HEK293 (cell line): Measurements from ENCODE around the gene CAV1.

Experiments used
- ELK4 ChIP-seq: IDR thresholded peaks from 2 replicates; pipeline ENCODE4 v1.6.1; 2011; ENCODE audit warnings: mild to moderate bottlenecking, low read depth, low read length, borderline replicate concordance
- KLF1 ChIP-seq: fragments of 450-650 bp; formaldehyde crosslinking; IDR thresholded peaks from 2 replicates; pipeline ENCODE4 v1.5.1; 2016; ENCODE audit warnings: missing biosample characterization, missing genetic modification characterization
- MEIS1 ChIP-seq: sonication (generic); formaldehyde crosslinking; IDR thresholded peaks from 2 replicates; pipeline ENCODE4 v1.8.1; 2022; ENCODE audit warnings: missing genetic modification reagents, mild to moderate bottlenecking, borderline replicate concordance
- PATZ1 ChIP-seq: fragments of 450-650 bp; formaldehyde crosslinking; IDR thresholded peaks from 2 replicates; pipeline ENCODE4 v1.5.1; 2016; ENCODE audit warnings: missing biosample characterization, missing genetic modification characterization
- PBX3 ChIP-seq: sonication (generic); formaldehyde crosslinking; IDR thresholded peaks from 2 replicates; pipeline ENCODE4 v1.8.1; 2022; ENCODE audit warnings: mild to moderate bottlenecking, moderate library complexity, missing genetic modification reagents
- REPIN1 ChIP-seq: fragments of 450-650 bp; formaldehyde crosslinking; IDR thresholded peaks from 2 replicates; pipeline ENCODE4 v1.5.1; 2017; ENCODE audit warnings: missing biosample characterization, missing genetic modification characterization, low read depth
- TRIM28 ChIP-seq: IDR thresholded peaks from 2 replicates; pipeline ENCODE4 v1.6.1; 2011; ENCODE audit warnings: low read length, control low read depth, borderline replicate concordance
- ZBTB1 ChIP-seq: fragments of 450-650 bp; formaldehyde crosslinking; IDR thresholded peaks from 2 replicates; pipeline ENCODE4 v1.5.1; 2016; ENCODE audit warnings: missing biosample characterization, missing genetic modification characterization
- ZBTB20 ChIP-seq: fragments of 450-650 bp; formaldehyde crosslinking; IDR thresholded peaks from 2 replicates; pipeline ENCODE4 v1.5.1; 2016; ENCODE audit warnings: missing biosample characterization, missing genetic modification characterization
- ZBTB48 ChIP-seq: fragments of 450-650 bp; formaldehyde crosslinking; IDR thresholded peaks from 2 replicates; pipeline ENCODE4 v1.5.1; 2016; ENCODE audit warnings: missing biosample characterization, missing genetic modification characterization
- ZFHX2 ChIP-seq: fragments of 450-650 bp; formaldehyde crosslinking; conservative IDR thresholded peaks from 2 replicates; pipeline ENCODE4 v1.5.1; 2016; ENCODE audit warnings: missing biosample characterization, missing genetic modification characterization
- ZNF133 ChIP-seq: fragments of 450-650 bp; formaldehyde crosslinking; IDR thresholded peaks from 2 replicates; pipeline ENCODE4 v1.5.1; 2016; ENCODE audit warnings: missing biosample characterization, missing genetic modification characterization
- ZNF140 ChIP-seq: fragments of 450-650 bp; formaldehyde crosslinking; IDR thresholded peaks from 2 replicates; pipeline ENCODE4 v1.5.1; 2016; ENCODE audit warnings: missing biosample characterization, missing genetic modification characterization
- ZNF211 ChIP-seq: fragments of 450-650 bp; formaldehyde crosslinking; IDR thresholded peaks from 2 replicates; pipeline ENCODE4 v1.5.1; 2016; ENCODE audit warnings: low read depth, missing biosample characterization, missing genetic modification characterization
- ZNF433 ChIP-seq: fragments of 450-650 bp; formaldehyde crosslinking; IDR thresholded peaks from 2 replicates; pipeline ENCODE4 v1.5.1; 2016; ENCODE audit warnings: missing biosample characterization, missing genetic modification characterization, low read depth
- ZNF529 ChIP-seq: fragments of 450-650 bp; formaldehyde crosslinking; IDR thresholded peaks from 2 replicates; pipeline ENCODE4 v1.5.1; 2017; ENCODE audit warnings: missing genetic modification characterization, missing biosample characterization; ENCODE audit not compliant: insufficient replicate concordance
- ZNF548 ChIP-seq: fragments of 450-650 bp; formaldehyde crosslinking; IDR thresholded peaks from 2 replicates; pipeline ENCODE4 v1.5.1; 2016; ENCODE audit warnings: missing biosample characterization, missing genetic modification characterization
- ZNF561 ChIP-seq: fragments of 450-650 bp; IDR thresholded peaks from 2 replicates; pipeline ENCODE4 v1.5.1; 2018; ENCODE audit warnings: missing biosample characterization, missing genetic modification characterization, borderline replicate concordance
- ZNF571 ChIP-seq: fragments of 450-650 bp; formaldehyde crosslinking; IDR thresholded peaks from 2 replicates; pipeline ENCODE4 v1.5.0; 2017; ENCODE audit warnings: missing biosample characterization, missing genetic modification characterization
- ZNF600 ChIP-seq: fragments of 450-650 bp; formaldehyde crosslinking; IDR thresholded peaks from 2 replicates; pipeline ENCODE4 v1.5.1; 2016; ENCODE audit warnings: missing biosample characterization, missing genetic modification characterization
- ZNF830 ChIP-seq: fragments of 450-650 bp; IDR thresholded peaks from 2 replicates; pipeline ENCODE4 v1.5.0; 2018; ENCODE audit warnings: missing biosample characterization, missing genetic modification characterization, low read depth, mild to moderate bottlenecking, moderate library complexity
- ZNF837 ChIP-seq: fragments of 450-650 bp; formaldehyde crosslinking; IDR thresholded peaks from 2 replicates; pipeline ENCODE4 v1.5.1; 2016; ENCODE audit warnings: missing biosample characterization, missing genetic modification characterization
- ZNF843 ChIP-seq: fragments of 450-650 bp; formaldehyde crosslinking; IDR thresholded peaks from 2 replicates; pipeline ENCODE4 v1.5.1; 2016; ENCODE audit warnings: missing biosample characterization, missing genetic modification characterization
- ZSCAN30 ChIP-seq: fragments of 450-650 bp; IDR thresholded peaks from 2 replicates; pipeline ENCODE4 v1.5.1; 2018; ENCODE audit warnings: missing biosample characterization, mild to moderate bottlenecking, missing genetic modification characterization, moderate library complexity
- ZSCAN5A ChIP-seq: fragments of 450-650 bp; formaldehyde crosslinking; IDR thresholded peaks from 2 replicates; pipeline ENCODE4 v1.5.1; 2016; ENCODE audit warnings: missing biosample characterization, missing genetic modification characterization
- TF ChIP-seq, protein P1 (sequence below): fragments of 450-650 bp; IDR thresholded peaks from 2 replicates; pipeline ENCODE4 v1.5.1; 2018; ENCODE audit warnings: missing biosample characterization, mild to moderate bottlenecking, missing genetic modification characterization
- TF ChIP-seq, protein P2 (sequence below): fragments of 450-650 bp; formaldehyde crosslinking; IDR thresholded peaks from 2 replicates; pipeline ENCODE4 v1.5.1; 2016; ENCODE audit warnings: missing biosample characterization, missing genetic modification characterization
- TF ChIP-seq, protein P3 (sequence below): fragments of 450-650 bp; formaldehyde crosslinking; IDR thresholded peaks from 2 replicates; pipeline ENCODE4 v1.5.1; 2016; ENCODE audit warnings: missing biosample characterization, missing genetic modification characterization

Gene CAV1

GRCh38 chr7:116524609-116525297 lies at the start of gene CAV1 (continued):
- peak; percentile 58; the same call in 1 of the 2 replicates for TF ChIP-seq ZBTB20
- TF ChIP-seq ZNF561 (tag by site-specific recombination) = peak; percentile 97
- TF ChIP-seq ZBTB48 (tag by site-specific recombination) = peak; percentile 74
- no peak for TF ChIP-seq ZNF433 (tag by site-specific recombination)
- TF ChIP-seq, protein P1, sequence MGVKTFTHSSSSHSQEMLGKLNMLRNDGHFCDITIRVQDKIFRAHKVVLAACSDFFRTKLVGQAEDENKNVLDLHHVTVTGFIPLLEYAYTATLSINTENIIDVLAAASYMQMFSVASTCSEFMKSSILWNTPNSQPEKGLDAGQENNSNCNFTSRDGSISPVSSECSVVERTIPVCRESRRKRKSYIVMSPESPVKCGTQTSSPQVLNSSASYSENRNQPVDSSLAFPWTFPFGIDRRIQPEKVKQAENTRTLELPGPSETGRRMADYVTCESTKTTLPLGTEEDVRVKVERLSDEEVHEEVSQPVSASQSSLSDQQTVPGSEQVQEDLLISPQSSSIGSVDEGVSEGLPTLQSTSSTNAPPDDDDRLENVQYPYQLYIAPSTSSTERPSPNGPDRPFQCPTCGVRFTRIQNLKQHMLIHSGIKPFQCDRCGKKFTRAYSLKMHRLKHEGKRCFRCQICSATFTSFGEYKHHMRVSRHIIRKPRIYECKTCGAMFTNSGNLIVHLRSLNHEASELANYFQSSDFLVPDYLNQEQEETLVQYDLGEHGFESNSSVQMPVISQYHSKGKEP = peak; percentile 73; the same call in 1 of the 2 replicates
- no peak for TF ChIP-seq ZNF133 (tag by site-specific recombination)
- TF ChIP-seq TRIM28 = no peak
- TF ChIP-seq ZNF837 (tag by site-specific recombination) = no peak
- TF ChIP-seq REPIN1 (tag by site-specific recombination) = no peak
- no peak for TF ChIP-seq ZBTB1 (tag by site-specific recombination)
- TF ChIP-seq PBX3 (CRISPR knock-in tag) = no peak
- no peak for TF ChIP-seq ELK4
- TF ChIP-seq, protein P2, sequence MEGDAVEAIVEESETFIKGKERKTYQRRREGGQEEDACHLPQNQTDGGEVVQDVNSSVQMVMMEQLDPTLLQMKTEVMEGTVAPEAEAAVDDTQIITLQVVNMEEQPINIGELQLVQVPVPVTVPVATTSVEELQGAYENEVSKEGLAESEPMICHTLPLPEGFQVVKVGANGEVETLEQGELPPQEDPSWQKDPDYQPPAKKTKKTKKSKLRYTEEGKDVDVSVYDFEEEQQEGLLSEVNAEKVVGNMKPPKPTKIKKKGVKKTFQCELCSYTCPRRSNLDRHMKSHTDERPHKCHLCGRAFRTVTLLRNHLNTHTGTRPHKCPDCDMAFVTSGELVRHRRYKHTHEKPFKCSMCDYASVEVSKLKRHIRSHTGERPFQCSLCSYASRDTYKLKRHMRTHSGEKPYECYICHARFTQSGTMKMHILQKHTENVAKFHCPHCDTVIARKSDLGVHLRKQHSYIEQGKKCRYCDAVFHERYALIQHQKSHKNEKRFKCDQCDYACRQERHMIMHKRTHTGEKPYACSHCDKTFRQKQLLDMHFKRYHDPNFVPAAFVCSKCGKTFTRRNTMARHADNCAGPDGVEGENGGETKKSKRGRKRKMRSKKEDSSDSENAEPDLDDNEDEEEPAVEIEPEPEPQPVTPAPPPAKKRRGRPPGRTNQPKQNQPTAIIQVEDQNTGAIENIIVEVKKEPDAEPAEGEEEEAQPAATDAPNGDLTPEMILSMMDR (tag by site-specific recombination) = peak; percentile 79
- TF ChIP-seq ZSCAN30 = peak; percentile 18; the same call in 1 of the 2 replicates
- TF ChIP-seq ZNF571 (tag by site-specific recombination) = no peak
- TF ChIP-seq ZNF529 (tag by site-specific recombination) = no peak
- TF ChIP-seq, protein P3, sequence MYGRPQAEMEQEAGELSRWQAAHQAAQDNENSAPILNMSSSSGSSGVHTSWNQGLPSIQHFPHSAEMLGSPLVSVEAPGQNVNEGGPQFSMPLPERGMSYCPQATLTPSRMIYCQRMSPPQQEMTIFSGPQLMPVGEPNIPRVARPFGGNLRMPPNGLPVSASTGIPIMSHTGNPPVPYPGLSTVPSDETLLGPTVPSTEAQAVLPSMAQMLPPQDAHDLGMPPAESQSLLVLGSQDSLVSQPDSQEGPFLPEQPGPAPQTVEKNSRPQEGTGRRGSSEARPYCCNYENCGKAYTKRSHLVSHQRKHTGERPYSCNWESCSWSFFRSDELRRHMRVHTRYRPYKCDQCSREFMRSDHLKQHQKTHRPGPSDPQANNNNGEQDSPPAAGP = peak; percentile 49; the same call in 1 of the 2 replicates
- no peak for TF ChIP-seq MEIS1
- TF ChIP-seq ZNF830 (tag by site-specific recombination) = no peak
- TF ChIP-seq ZNF600 (tag by site-specific recombination) = peak; percentile 100
- peak; percentile 68 for TF ChIP-seq ZNF843 (tag by site-specific recombination)
- peak; percentile 76 for TF ChIP-seq KLF1 (tag by site-specific recombination)
- peak; percentile 96 for TF ChIP-seq PATZ1 (tag by site-specific recombination)
- no peak for TF ChIP-seq ZNF140 (tag by site-specific recombination)
- TF ChIP-seq ZFHX2 (tag by site-specific recombination) = peak; percentile 30; the same call in 1 of the 2 replicates
- no peak for TF ChIP-seq ZNF211 (tag by site-specific recombination)
- no peak for TF ChIP-seq ZNF548 (tag by site-specific recombination)
- 0 out of 2 replicates have a peak, but pooled peaks have one; percentile 46 for TF ChIP-seq ZSCAN5A (tag by site-specific recombination)
